ENCODE measurements around the gene NUDCD3. TPM values are rescaled to one million over a fixed set of nuclear protein-coding genes. Genes with fewer than 3 reads are reported as not detected.

NUDCD3 gene
- total and polyA plus RNA-seq, 2 of the 8 experiments (the other 6 are each of a cell fraction or from before 2014, with no cell fraction given), result 35.2 to 93.7 TPM

- Histone ChIP-seq H3K23me2 (ENCODE audit: low read depth, low read length) (no peaks in the 10 kb centered on the region), H3K79me1 (ENCODE audit: low read depth, low read length) (no peaks in the 10 kb centered on the region), H3K27me3 (replicated peaks in 1 of 4; ENCODE audit: control insufficient read depth in 3 of 4, extremely low read depth in 1 of 4, insufficient read depth in 3 of 4, low read length in 3 of 4) (no peaks in the 10 kb centered on the region), H3K4me2 (ENCODE audit: insufficient read depth in 1 of 2, low read depth in 2 of 2, low read length in 2 of 2) (no peak overlapping the region), H3K27ac (ENCODE audit: low read depth, low read length) (no peak overlapping the region), H3K9me3 (ENCODE audit: insufficient read depth in 2 of 2, low read depth in 1 of 2, low read length in 1 of 2) (peaks cover 2 to 3% of the 10 kb centered on the region in 2 experiments; a peak in 2 of 4 replicates), H3K4ac (replicated peaks; ENCODE audit: insufficient read length, low read depth, low read length) (no peak overlapping the region), H3K4me3 (ENCODE audit: extremely low read depth in 1 of 4, insufficient read depth in 2 of 4, low read depth in 3 of 4, low read length in 4 of 4) (no peak overlapping the region), H3K56ac (replicated peaks; ENCODE audit: insufficient read length, low read depth, low read length) (no peak overlapping the region), H4K5ac (ENCODE audit: insufficient read length, low read depth, low read length) (no peak overlapping the region), H3K4me1 (replicated peaks in 1 of 4; ENCODE audit: control insufficient read depth in 3 of 4, insufficient read depth in 4 of 4, low read length in 3 of 4) (no peaks in the 10 kb centered on the region), H3K79me2 (ENCODE audit: control insufficient read depth in 1 of 2, insufficient read depth in 2 of 2, low read length in 2 of 2) (no peaks in the 10 kb centered on the region), H2BK12ac (ENCODE audit: low read depth, low read length) (no peak overlapping the region), H4K20me1 (replicated peaks in 1 of 2; ENCODE audit: control insufficient read depth in 1 of 2, insufficient read depth in 2 of 2, low read length in 2 of 2) (no peaks in the 10 kb centered on the region), H2BK15ac (ENCODE audit: low read length) (no peak overlapping the region), H2BK120ac (replicated peaks; ENCODE audit: low read depth, low read length) (no peak overlapping the region), H3K23ac (ENCODE audit: insufficient read length) (no peak overlapping the region), H2BK5ac (ENCODE audit: low read depth, low read length) (no peak overlapping the region), H3K14ac (ENCODE audit: insufficient read length) (no peak overlapping the region), H2AFZ (ENCODE audit: low read length) (no peak overlapping the region), H4K91ac (replicated peaks; ENCODE audit: insufficient read length, low read length) (no peak overlapping the region), H3K36me3 (ENCODE audit: control insufficient read depth in 2 of 4, insufficient read depth in 4 of 4, low read length in 3 of 4) (no peaks in the 10 kb centered on the region), H2BK20ac (ENCODE audit: low read length) (no peak overlapping the region), H4K8ac (ENCODE audit: extremely low read depth, insufficient read depth, low read length) (no peak overlapping the region), H3K9ac (replicated peaks in 1 of 4; ENCODE audit: extremely low read depth in 1 of 4, low read depth in 3 of 4, low read length in 3 of 4) (no peak overlapping the region), H2AK5ac (ENCODE audit: low read depth, low read length) (no peak overlapping the region), H3K18ac (ENCODE audit: extremely low read depth, low read length) (no peak overlapping the region)
- FAIRE-seq (no peak), DNase-seq (ENCODE audit: low read depth in 1 of 2, low spot score in 2 of 2) (no peak)
- POLR2A ChIA-PET (ENCODE audit: partially characterized antibody), result interaction anchor here (0.8 to 1.6 kb wide), 2 partner anchors 9 to 63 kb away, joined by 3 to 4 read pairs; partner anchors contain the start of gene DDX56
- WGBS, 2 experiments (ENCODE audit: extremely low coverage in 1 of 2, insufficient coverage in 1 of 2, insufficient read length in 1 of 2, insufficient replicate concordance in 2 of 2, low coverage in 1 of 2, low lambda C conversion rate in 2 of 2, missing lambda C conversion rate in 1 of 2), result 88% methylated on average over 1 of the region's 1 CpG; no CpG with 5 or more reads in 1 of the 2 experiments
- CTCF ChIA-PET (ENCODE audit: partially characterized antibody), result interaction anchor here (1.1 to 1.8 kb wide), 2 partner anchors 23 to 26 kb away, joined by 4 to 13 read pairs; no protein-coding TSS in a partner anchor
- TF ChIP-seq JUND (IDR thresholded peaks at IDR 0.05; ENCODE audit: low read length), result no peak
- TF ChIP-seq CTBP2 (IDR thresholded peaks at IDR 0.05; ENCODE audit: borderline replicate concordance, insufficient read depth, insufficient read length, low read length), result no peak
Measured at GRCh38 chr7:44511236-44511635, 20.8 kb upstream of the NUDCD3 start.

All from H1 (cell line).